CD14-positive monocyte (primary cell): ENCODE results near the gene SIK3. TPM values are rescaled to one million over a fixed set of nuclear protein-coding genes. Genes with fewer than 3 reads are reported as not detected.
A peak's percentile ranks its signal among the peaks of the same experiment; 100 is the strongest.

Experiments used
- DNase-seq, 3 donors: peaks; one replicate each; pipeline ENCODE4 v3.0.0-alpha.2; 2011 to 2022
- H2AFZ ChIP-seq: 2 replicates; pipeline ENCODE4 v1.6.0; 2012; ENCODE audit warnings: mild to moderate bottlenecking, low read depth, low read length, inconsistent platforms; ENCODE audit not compliant: insufficient read depth, poor library complexity, severe bottlenecking
- H3K27ac ChIP-seq, 2 donors: 1 replicate in 1 of 2; 2 replicates in 1 of 2; pipeline ENCODE4 v1.5.1; 2012 to 2013; ENCODE audit warnings: low read length in 2 of 2, control low read depth in 1 of 2, inconsistent platforms in 1 of 2, low read depth in 1 of 2, mild to moderate bottlenecking in 1 of 2
- H3K27me3 ChIP-seq, 2 donors: one replicate each; pipeline versions ENCODE4 v1.6.0 to v1.6.1; 2011 to 2013; ENCODE audit warnings: low read length in 2 of 2; ENCODE audit not compliant: control insufficient read depth in 2 of 2, insufficient read depth in 2 of 2
- H3K36me3 ChIP-seq, 2 donors: replicated peaks in 1 of 2; 1 replicate in 1 of 2; 2 replicates in 1 of 2; pipeline versions ENCODE4 v1.5.1 to v1.6.1; 2012 to 2013; ENCODE audit warnings: low read length in 2 of 2, control low read depth in 1 of 2, inconsistent platforms in 1 of 2, mild to moderate bottlenecking in 1 of 2; ENCODE audit not compliant: insufficient read depth in 2 of 2, control insufficient read depth in 1 of 2
- H3K4me1 ChIP-seq, 2 donors: 1 replicate in 1 of 2; 2 replicates in 1 of 2; pipeline versions ENCODE4 v1.5.1 to v1.6.1; 2012 to 2013; ENCODE audit warnings: low read length in 2 of 2, control low read depth in 1 of 2, inconsistent platforms in 1 of 2, mild to moderate bottlenecking in 1 of 2, moderate library complexity in 1 of 2; ENCODE audit not compliant: insufficient read depth in 2 of 2, control insufficient read depth in 1 of 2
- H3K4me2 ChIP-seq: replicated peaks from 2 replicates; pipeline ENCODE3; 2012; ENCODE audit warnings: low read length, moderate library complexity, mild to moderate bottlenecking; ENCODE audit not compliant: poor library complexity, severe bottlenecking; ENCODE audit errors: extremely low read depth
- H3K4me3 ChIP-seq, 3 experiments: fragments of 200-600 bp in 1 of 3; sonication (generic) in 1 of 3; replicated peaks in 1 of 3; 1 replicate in 2 of 3; 2 replicates in 1 of 3; pipeline ENCODE4 v1.5.1; 2011 to 2013; ENCODE audit warnings: low read length in 3 of 3, mild to moderate bottlenecking in 3 of 3, control low read depth in 2 of 3, low read depth in 2 of 3, inconsistent platforms in 1 of 3, moderate library complexity in 1 of 3
- H3K79me2 ChIP-seq: 2 replicates; pipeline ENCODE4 v1.6.0; 2012; ENCODE audit warnings: mild to moderate bottlenecking, control low read depth, inconsistent platforms, low read length, moderate library complexity; ENCODE audit not compliant: insufficient read depth
- H3K9ac ChIP-seq: 2 replicates; pipeline ENCODE4 v1.6.0; 2017; ENCODE audit warnings: low read length, mild to moderate bottlenecking; ENCODE audit not compliant: insufficient read depth, poor library complexity, severe bottlenecking
- H3K9me3 ChIP-seq, 2 donors: replicated peaks in 1 of 2; 1 replicate in 1 of 2; 2 replicates in 1 of 2; pipeline versions ENCODE4 v1.5.1 to v1.6.1; 2012 to 2013; ENCODE audit warnings: low read length in 2 of 2, control low read depth in 1 of 2; ENCODE audit not compliant: control insufficient read depth in 1 of 2, insufficient read depth in 1 of 2
- H4K20me1 ChIP-seq: 2 replicates; pipeline ENCODE4 v1.6.0; 2012; ENCODE audit warnings: mild to moderate bottlenecking, low read length, control low read depth, moderate library complexity; ENCODE audit not compliant: insufficient read depth
- H3K27ac Mint-ChIP-seq, 7 donors: one replicate each; pipeline ENCODE4 v1.8.0; 2020; ENCODE audit warnings: mild to moderate bottlenecking in 7 of 7, mixed read lengths in 7 of 7, moderate library complexity in 6 of 7, inconsistent platforms in 2 of 7
- H3K27me3 Mint-ChIP-seq, 3 donors: one replicate each; pipeline ENCODE4 v1.8.0; 2021 to 2022; ENCODE audit warnings: low read depth in 3 of 3, mild to moderate bottlenecking in 3 of 3, mixed read lengths in 3 of 3, moderate library complexity in 3 of 3, inconsistent platforms in 1 of 3
- H3K36me3 Mint-ChIP-seq, 2 donors: one replicate each; pipeline ENCODE4 v1.8.0; 2020; ENCODE audit warnings: mixed read lengths in 2 of 2, inconsistent platforms in 1 of 2, mild to moderate bottlenecking in 1 of 2
- H3K4me1 Mint-ChIP-seq: one replicate; pipeline ENCODE4 v1.8.0; 2020; ENCODE audit warnings: mild to moderate bottlenecking, mixed read lengths
- H3K4me3 Mint-ChIP-seq, 2 donors: one replicate each; pipeline ENCODE4 v1.8.0; 2020; ENCODE audit warnings: mild to moderate bottlenecking in 2 of 2, mixed read lengths in 2 of 2, moderate library complexity in 1 of 2
- H3K9me3 Mint-ChIP-seq, 7 donors: one replicate each; pipeline ENCODE4 v1.8.0; 2020 to 2022; ENCODE audit warnings: mixed read lengths in 7 of 7, mild to moderate bottlenecking in 6 of 7, moderate library complexity in 6 of 7, inconsistent platforms in 2 of 7
- CTCF ChIP-seq: fragments of 200-600 bp; IDR thresholded peaks from one replicate; pipeline ENCODE4 v1.8.0; 2022; ENCODE audit warnings: antibody characterized with exemption, mild to moderate bottlenecking
- WGBS: methylation state at CpG from one replicate; pipeline ENCODE4 v1.1.5; 2013; ENCODE audit warnings: missing lambda C conversion rate; ENCODE audit not compliant: insufficient coverage; 5-methylcytosine and 5-hydroxymethylcytosine counted together
- intact Hi-C, 2 donors: fragments of 100-400 bp; cut with micrococcal nuclease; formaldehyde crosslinking; loops; one replicate each; pipeline versions ENCODE4 v1.15.0 to v1.15.1; 2023
- polyA plus RNA-seq, 3 donors: library from polyadenylated mRNA; depleted of rRNA in 1 of 3; unstranded in 2 of 3; stranded (reverse) in 1 of 3; fragments of 300-500 nt in 2 of 3; fragments of >200 nt in 1 of 3; fragmentation: Illumina TruSeq in 2 of 3; gene quantifications; 1 replicate in 2 of 3; 2 replicates in 1 of 3; pipeline ENCODE4 v1.2.3, GENCODE V29; 2012 to 2021

SIK3 gene
- polyA plus RNA-seq, 3 donors = 18.3 to 142 (median 20.0) TPM

DNA sequence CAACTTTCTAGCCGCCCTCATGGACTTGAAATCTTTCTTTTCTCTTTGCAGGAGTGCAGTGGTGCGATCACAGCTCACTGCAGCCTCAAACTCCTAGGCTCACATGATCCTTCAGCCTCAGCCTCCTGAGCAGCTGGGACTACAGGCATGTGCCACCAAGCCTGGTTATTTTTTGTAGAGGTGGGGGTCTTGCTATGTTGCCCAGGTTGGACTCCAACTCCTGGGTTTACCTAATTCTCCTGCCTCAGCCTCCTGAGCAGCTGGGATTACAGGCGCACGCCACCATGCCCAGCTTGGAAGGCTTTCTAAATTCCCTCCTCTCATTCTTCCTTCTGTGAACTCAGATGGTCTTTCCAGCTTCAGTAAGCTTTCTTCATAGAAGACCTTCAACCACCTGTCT is 256.1 kb downstream of the SIK3 start:
- intact Hi-C loops = no loop called here
- TF ChIP-seq CTCF = no peak
- Histone ChIP-seq H3K4me3 (no peak overlapping the region), H3K27me3 (no peaks in the 10 kb centered on the region), H3K4me2 (no peak overlapping the region), H4K20me1 (peaks cover 9% of the 10 kb centered on the region), H3K36me3 (peaks cover 36 to 41% of the 10 kb centered on the region in 2 donors), H3K9me3 (no peaks in the 10 kb centered on the region), H3K27ac (no peak overlapping the region), H3K4me1 (no peaks in the 10 kb centered on the region), H3K9ac (no peak overlapping the region), H2AFZ (no peak overlapping the region), H3K79me2 (no peaks in the 10 kb centered on the region)
- no peak overlapping the region for H3K4me3 Mint-ChIP-seq
- peaks cover 0 to 3% (median 0%) of the 10 kb centered on the region in 7 donors for H3K9me3 Mint-ChIP-seq
- H3K27ac Mint-ChIP-seq = peak overlapping the region in 1 of 7 donors; percentile 42
- DNase-seq = no peak
- H3K4me1 Mint-ChIP-seq = no peaks in the 10 kb centered on the region
- WGBS = 100% methylated on average over 1 of the region's 4 CpGs
- H3K27me3 Mint-ChIP-seq = no peaks in the 10 kb centered on the region
- H3K36me3 Mint-ChIP-seq = peaks cover 39% of the 10 kb centered on the region in 2 donors

DNA sequence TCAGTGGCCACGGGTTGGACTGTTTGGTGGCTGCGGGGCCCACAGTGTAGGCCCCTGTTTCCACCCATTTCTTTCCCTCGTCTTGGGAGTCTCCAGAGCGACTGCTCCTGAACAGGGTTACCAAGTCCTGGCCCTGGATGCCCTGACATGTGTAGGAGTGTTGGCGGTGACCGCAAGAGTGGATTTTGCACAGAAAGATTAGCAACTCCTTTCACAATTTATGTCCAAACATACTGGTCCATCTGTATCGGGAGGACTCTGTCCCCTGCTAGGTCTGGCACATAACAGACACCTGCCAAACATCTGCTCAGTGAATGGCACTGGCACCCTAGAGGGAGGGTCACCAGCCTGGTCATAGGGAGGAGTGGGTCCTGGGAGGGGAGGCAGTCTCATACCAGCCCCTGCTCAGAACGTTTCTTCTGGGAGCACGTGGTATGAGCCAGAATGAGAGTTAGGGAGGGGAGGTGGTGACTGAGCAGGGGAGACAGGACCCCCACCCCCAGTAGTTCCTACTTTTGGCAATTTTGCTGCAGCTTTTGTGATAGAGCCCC is 257.4 kb downstream of the SIK3 start:
- Histone ChIP-seq H3K9ac (no peak overlapping the region), H3K27me3 (no peaks in the 10 kb centered on the region), H3K79me2 (no peaks in the 10 kb centered on the region), H3K9me3 (no peaks in the 10 kb centered on the region), H2AFZ (no peak overlapping the region), H3K4me3 (no peak overlapping the region), H3K4me2 (no peak overlapping the region), H3K27ac (no peak overlapping the region), H3K4me1 (peaks cover 5 to 6% of the 10 kb centered on the region in 2 donors), H4K20me1 (peaks cover 2% of the 10 kb centered on the region), H3K36me3 (peaks cover 23 to 28% of the 10 kb centered on the region in 2 donors)
- H3K27ac Mint-ChIP-seq = no peak overlapping the region
- H3K36me3 Mint-ChIP-seq = peaks cover 26% of the 10 kb centered on the region in 2 donors
- H3K4me1 Mint-ChIP-seq = peaks cover 4% of the 10 kb centered on the region
- peaks cover 0 to 3% (median 0%) of the 10 kb centered on the region in 7 donors for H3K9me3 Mint-ChIP-seq
- no peaks in the 10 kb centered on the region for H3K27me3 Mint-ChIP-seq
- intact Hi-C loops = no loop called here
- no peak for TF ChIP-seq CTCF
- H3K4me3 Mint-ChIP-seq = no peak overlapping the region
- no peak for DNase-seq
- 96% methylated on average over 4 of the region's 9 CpGs for WGBS
